MM.1S (cell line): ENCODE results near the gene ANLN.

Experiments used
- DNase-seq: peaks from one replicate; pipeline ENCODE4 v3.0.0-alpha.2; 2015
- H2AFZ ChIP-seq: fragments of 300-600 bp; sonication (generic); 2 replicates; pipeline ENCODE4 v1.6.0; 2016; ENCODE audit warnings: antibody characterized with exemption, low read length
- H3F3A ChIP-seq: fragments of 300-600 bp; sonication (generic); 2 replicates; pipeline ENCODE4 v1.6.1; 2016; ENCODE audit warnings: mild to moderate bottlenecking, antibody characterized with exemption, low read length, moderate library complexity, mixed read lengths; ENCODE audit not compliant: insufficient read depth
- H3K27ac ChIP-seq: fragments of 300-600 bp; sonication (generic); 2 replicates; pipeline ENCODE4 v1.5.1; 2016; ENCODE audit warnings: mild to moderate bottlenecking, low read length
- H3K27me3 ChIP-seq: fragments of 300-600 bp; sonication (generic); replicated peaks from 2 replicates; pipeline ENCODE4 v1.6.0; 2016; ENCODE audit warnings: low read length; ENCODE audit not compliant: insufficient read depth
- H3K36me3 ChIP-seq: fragments of 300-600 bp; sonication (generic); replicated peaks from 2 replicates; pipeline ENCODE4 v1.6.1; 2016; ENCODE audit warnings: mild to moderate bottlenecking, low read length, mixed read lengths; ENCODE audit not compliant: insufficient read depth
- H3K4me1 ChIP-seq: fragments of 300-600 bp; sonication (generic); 2 replicates; pipeline ENCODE4 v1.6.1; 2016; ENCODE audit warnings: low read length, mixed read lengths
- H3K4me2 ChIP-seq: fragments of 300-600 bp; sonication (generic); 2 replicates; pipeline ENCODE4 v1.6.0; 2016; ENCODE audit warnings: low read depth, low read length
- H3K4me3 ChIP-seq: fragments of 300-600 bp; sonication (generic); 2 replicates; pipeline ENCODE4 v1.5.1; 2016; ENCODE audit warnings: low read length, mixed read lengths
- H3K79me2 ChIP-seq: fragments of 300-600 bp; sonication (generic); 2 replicates; pipeline ENCODE4 v1.6.1; 2016; ENCODE audit warnings: mixed run types, low read length, mixed read lengths
- H3K9ac ChIP-seq: fragments of 300-600 bp; sonication (generic); 2 replicates; pipeline ENCODE4 v1.6.1; 2016; ENCODE audit warnings: low read length, mixed read lengths
- H3K9me2 ChIP-seq: fragments of 300-600 bp; sonication (generic); replicated peaks from 2 replicates; pipeline ENCODE4 v1.6.1; 2016; ENCODE audit warnings: mild to moderate bottlenecking, low read length, mixed read lengths; ENCODE audit not compliant: insufficient read depth
- H3K9me3 ChIP-seq: fragments of 300-600 bp; sonication (generic); replicated peaks from 2 replicates; pipeline ENCODE4 v1.6.1; 2016; ENCODE audit warnings: mild to moderate bottlenecking, low read length, mixed read lengths; ENCODE audit not compliant: insufficient read depth
- H4K20me1 ChIP-seq: fragments of 300-600 bp; sonication (generic); 2 replicates; pipeline ENCODE4 v1.6.1; 2016; ENCODE audit warnings: mild to moderate bottlenecking, low read length, moderate library complexity, mixed read lengths; ENCODE audit not compliant: insufficient read depth
- CTCF ChIP-seq: fragments of 300-600 bp; sonication (generic); IDR thresholded peaks from 2 replicates; pipeline ENCODE4 v1.5.1; 2016; ENCODE audit warnings: antibody characterized with exemption, low read length, mixed read lengths
- EZH2 ChIP-seq: fragments of 300-600 bp; sonication (generic); optimal IDR thresholded peaks from 2 replicates; pipeline ENCODE3; 2017; ENCODE audit warnings: low read depth, mild to moderate bottlenecking, antibody characterized with exemption, low read length, mixed read lengths
- EZH2phosphoT487 ChIP-seq: fragments of 300-600 bp; sonication (generic); IDR thresholded peaks from 2 replicates; pipeline ENCODE4 v1.6.1; 2018; ENCODE audit warnings: antibody characterized with exemption, low read length

Gene ANLN

GRCh38 chr7:36407636-36408550, 18.2 kb downstream of the ANLN start:
- Histone ChIP-seq H4K20me1 (no peaks in the 10 kb centered on the region), H3K9ac (no peak overlapping the region), H3K27ac (no peak overlapping the region), H3K4me2 (no peak overlapping the region), H3K9me3 (no peaks in the 10 kb centered on the region), H3K9me2 (no peaks in the 10 kb centered on the region), H2AFZ (no peak overlapping the region), H3K4me1 (peaks cover 8% of the 10 kb centered on the region; the same call in 1 of the 2 replicates), H3K27me3 (no peaks in the 10 kb centered on the region), H3K4me3 (no peak overlapping the region), H3K79me2 (peaks cover 63% of the 10 kb centered on the region), H3F3A (no peaks in the 10 kb centered on the region), H3K36me3 (peaks cover 20% of the 10 kb centered on the region)
- DNase-seq, result no peak
- no peak for TF ChIP-seq EZH2phosphoT487
- no peak for TF ChIP-seq EZH2
- no peak for TF ChIP-seq CTCF

GRCh38 chr7:36408589-36408988, 18.9 kb downstream of the ANLN start:
- no peaks in the 10 kb centered on the region for H3F3A ChIP-seq
- no peaks in the 10 kb centered on the region for H3K9me2 ChIP-seq
- H3K9me3 ChIP-seq, result no peaks in the 10 kb centered on the region
- H4K20me1 ChIP-seq, result no peaks in the 10 kb centered on the region
- H2AFZ ChIP-seq, result no peak overlapping the region
- H3K4me2 ChIP-seq, result no peak overlapping the region
- H3K27me3 ChIP-seq, result no peaks in the 10 kb centered on the region
- TF ChIP-seq CTCF, result no peak
- no peak for TF ChIP-seq EZH2
- no peak for TF ChIP-seq EZH2phosphoT487
- H3K79me2 ChIP-seq, result peaks cover 57% of the 10 kb centered on the region
- no peak overlapping the region for H3K27ac ChIP-seq
- no peak for DNase-seq
- H3K9ac ChIP-seq, result no peak overlapping the region
- peaks cover 19% of the 10 kb centered on the region for H3K36me3 ChIP-seq
- peaks cover 8% of the 10 kb centered on the region; the same call in 1 of the 2 replicates for H3K4me1 ChIP-seq
- no peak overlapping the region for H3K4me3 ChIP-seq

GRCh38 chr7:36409180-36409579, 19.5 kb downstream of the ANLN start:
- DNase-seq, result no peak
- Histone ChIP-seq H3K27ac (no peak overlapping the region), H3K36me3 (peaks cover 19% of the 10 kb centered on the region), H3K79me2 (peaks cover 53% of the 10 kb centered on the region), H3K9ac (no peak overlapping the region), H3K9me3 (no peaks in the 10 kb centered on the region), H3F3A (no peaks in the 10 kb centered on the region), H3K9me2 (no peaks in the 10 kb centered on the region), H3K27me3 (no peaks in the 10 kb centered on the region), H3K4me2 (no peak overlapping the region), H4K20me1 (no peaks in the 10 kb centered on the region), H3K4me1 (peaks cover 7% of the 10 kb centered on the region; the same call in 1 of the 2 replicates), H2AFZ (no peak overlapping the region), H3K4me3 (no peak overlapping the region)
- no peak for TF ChIP-seq EZH2phosphoT487
- TF ChIP-seq CTCF, result no peak
- no peak for TF ChIP-seq EZH2
